HG03095 (cell line): ENCODE measurements around the gene RCAN1.
"Not testable (repeated sequence)": the region's sequence is repeated elsewhere in the genome, so short reads cannot be mapped to it uniquely, and the experiment has no call there.

ENCODE experiments used
- ATAC-seq: cut with Tn5 transposase; IDR thresholded peaks from one replicate; pipeline ENCODE4 v1.9.1; 2021; ENCODE audit warnings: moderate library complexity; ENCODE audit not compliant: unreplicated experiment

RCAN1 gene

DNA sequence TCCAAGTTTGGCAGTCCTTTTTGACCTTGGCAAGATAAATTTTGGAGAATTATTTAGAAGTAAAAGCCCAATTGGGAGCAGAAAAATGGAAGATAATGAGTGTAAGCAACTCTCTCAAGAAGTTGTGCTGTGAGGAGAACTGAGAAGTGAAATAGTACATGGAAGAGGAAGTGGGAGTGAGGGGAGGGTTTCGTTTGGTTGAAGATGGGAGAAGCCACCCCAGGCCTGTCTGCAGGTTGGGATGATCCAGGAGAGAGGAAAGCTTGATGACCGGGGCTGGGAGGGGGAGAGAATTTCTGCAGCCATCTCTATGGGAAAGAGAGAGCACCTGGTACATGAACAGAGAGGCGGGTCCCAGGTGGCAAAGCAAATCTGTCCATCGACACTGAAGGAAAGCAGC lies 8.6 kb upstream of the RCAN1 start:
- ATAC-seq: no peak

DNA sequence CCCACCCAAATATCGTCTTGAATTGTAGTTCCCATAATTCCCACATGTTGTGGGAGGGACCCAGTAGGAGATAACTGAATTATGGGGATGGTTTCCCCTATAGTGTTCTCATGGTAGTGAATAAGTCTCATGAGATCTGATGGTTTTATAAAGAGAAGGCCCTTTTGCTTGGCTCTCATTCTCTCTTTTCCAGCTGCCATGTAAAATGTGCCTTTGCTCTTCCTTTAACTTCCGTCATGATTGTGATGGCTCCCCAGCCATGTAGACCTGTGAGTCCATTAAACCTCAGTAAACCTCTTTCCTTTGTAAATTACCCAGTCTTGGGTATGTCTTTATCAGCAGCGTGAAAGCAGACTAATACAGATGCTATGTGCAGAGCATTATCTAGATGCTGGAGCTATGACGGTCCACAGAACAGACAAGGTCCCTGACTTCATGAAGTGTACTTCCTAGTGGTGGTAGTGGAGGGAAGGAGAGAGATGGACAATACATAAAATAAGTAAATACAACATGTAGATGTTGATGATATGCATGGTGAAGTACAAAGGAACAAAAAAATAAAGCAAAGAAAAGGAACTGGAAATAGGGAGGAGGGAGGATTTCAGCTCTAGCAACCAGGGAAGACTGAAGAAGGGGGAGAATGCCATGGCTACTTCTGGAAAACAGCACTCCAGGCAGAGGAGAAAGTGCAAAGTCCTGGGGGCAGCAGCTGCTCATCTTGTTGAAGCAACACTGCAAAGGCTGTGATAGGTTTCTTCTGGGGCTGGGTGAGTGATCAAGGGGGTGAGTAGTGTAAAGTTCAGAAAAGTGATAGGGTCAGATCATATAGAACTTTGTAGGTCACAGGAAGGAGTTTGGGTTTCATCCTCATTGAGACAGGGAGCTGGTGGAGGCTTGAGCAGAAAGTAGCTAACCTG lies 6.8 kb upstream of the RCAN1 start:
- ATAC-seq: no peak

DNA sequence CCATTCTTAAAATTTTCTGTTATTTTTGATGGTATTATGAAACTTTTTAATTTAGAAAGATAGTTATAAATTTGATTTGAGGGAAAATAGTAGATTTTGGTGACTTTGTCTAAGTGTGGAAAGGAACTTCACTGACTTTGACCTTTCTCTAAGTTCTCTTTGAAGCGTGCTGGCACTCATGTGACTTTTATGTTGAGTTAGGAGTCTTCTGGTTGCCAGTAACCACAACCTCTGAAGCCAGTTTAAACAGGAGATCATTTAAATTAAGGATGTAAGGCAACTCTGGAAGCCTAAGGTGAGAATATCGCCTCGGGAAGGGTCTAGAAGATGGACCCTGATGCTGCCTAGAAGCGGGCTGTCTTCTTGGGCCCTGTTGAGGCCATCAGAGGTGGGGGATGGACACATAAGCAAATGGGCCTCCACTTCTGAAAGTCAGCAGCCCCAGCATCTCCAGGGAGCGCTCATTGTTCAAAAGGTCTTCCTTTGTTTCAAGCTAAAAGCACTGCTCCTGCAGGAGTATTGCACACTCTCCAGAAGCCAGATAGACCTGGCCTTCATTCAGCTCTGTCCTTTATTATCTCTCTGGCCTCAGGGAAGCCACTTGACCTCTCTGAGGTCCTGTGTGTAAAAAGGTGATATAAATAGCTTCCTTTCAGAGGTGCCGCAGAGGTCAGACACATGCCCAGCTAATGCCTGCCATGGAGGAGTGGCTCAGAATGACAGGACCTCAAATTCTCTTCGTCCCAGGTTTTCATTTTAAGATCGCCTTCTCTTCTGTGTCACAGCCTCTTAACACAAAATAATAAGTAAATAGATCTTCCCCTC lies 5.1 kb upstream of the RCAN1 start:
- no peak for ATAC-seq

DNA sequence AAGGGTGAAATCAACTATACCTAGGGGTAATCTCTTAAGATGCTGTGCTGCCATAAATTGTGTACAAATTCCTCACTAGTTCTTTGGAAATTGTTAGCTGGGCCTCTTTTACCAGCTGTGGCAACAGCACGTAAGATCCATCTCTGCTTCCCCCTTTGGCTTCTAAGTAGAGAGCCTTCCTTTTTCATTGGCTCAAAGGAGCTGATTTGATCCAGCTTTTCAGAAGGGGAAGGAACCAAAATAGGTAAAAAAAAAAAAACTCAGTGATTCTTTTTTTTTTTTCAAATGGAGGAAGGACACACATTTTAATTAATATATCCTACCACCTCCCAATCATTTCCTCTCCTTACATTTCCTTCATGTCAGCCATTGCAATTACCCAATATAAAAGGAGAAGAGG lies 4.0 kb upstream of the RCAN1 start:
- no peak for ATAC-seq

DNA sequence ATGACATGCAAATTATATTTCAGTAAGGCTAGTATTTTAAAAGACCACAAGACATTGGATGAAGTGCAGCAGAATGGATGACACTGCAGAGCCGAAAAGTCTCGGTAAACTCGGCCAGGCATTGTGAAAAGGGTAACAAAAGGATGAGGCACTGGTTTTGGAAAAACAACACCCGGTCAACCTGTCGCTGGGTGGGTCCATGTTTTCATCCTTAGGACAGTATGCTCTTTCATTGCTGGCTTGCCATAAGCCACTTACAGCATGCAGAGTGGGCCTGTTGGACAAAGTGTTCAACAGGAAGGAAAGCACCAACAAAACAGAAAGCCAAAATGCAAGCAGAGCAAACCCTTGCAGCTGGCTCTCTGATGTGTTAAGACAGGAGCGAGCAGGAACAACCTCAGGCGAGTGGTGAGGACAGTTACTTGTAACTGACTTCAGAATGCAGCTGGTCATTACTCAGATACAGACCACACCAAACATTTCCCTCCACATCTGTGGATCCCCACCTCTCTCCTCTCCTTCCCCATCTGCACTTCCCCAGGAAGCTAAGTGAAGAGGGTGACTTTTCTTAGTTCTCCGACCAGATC lies 2.9 kb upstream of the RCAN1 start:
- no peak for ATAC-seq

DNA sequence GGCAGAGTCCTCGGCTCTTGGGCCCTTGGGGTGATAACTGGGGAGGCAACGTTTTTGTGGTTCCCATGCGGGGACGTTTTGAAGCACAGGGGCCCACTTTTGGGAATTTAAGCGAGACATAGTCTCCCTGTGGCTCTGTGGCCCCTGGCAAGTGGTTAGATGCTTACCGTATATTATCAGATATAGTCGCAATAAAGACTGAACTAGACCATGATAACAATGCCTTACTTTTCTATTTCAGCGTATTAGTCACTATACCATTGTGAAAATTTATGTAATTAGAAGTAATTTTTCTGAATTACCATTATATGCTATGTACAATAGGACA lies 538 bp upstream of the RCAN1 start:
- ATAC-seq: no peak

DNA sequence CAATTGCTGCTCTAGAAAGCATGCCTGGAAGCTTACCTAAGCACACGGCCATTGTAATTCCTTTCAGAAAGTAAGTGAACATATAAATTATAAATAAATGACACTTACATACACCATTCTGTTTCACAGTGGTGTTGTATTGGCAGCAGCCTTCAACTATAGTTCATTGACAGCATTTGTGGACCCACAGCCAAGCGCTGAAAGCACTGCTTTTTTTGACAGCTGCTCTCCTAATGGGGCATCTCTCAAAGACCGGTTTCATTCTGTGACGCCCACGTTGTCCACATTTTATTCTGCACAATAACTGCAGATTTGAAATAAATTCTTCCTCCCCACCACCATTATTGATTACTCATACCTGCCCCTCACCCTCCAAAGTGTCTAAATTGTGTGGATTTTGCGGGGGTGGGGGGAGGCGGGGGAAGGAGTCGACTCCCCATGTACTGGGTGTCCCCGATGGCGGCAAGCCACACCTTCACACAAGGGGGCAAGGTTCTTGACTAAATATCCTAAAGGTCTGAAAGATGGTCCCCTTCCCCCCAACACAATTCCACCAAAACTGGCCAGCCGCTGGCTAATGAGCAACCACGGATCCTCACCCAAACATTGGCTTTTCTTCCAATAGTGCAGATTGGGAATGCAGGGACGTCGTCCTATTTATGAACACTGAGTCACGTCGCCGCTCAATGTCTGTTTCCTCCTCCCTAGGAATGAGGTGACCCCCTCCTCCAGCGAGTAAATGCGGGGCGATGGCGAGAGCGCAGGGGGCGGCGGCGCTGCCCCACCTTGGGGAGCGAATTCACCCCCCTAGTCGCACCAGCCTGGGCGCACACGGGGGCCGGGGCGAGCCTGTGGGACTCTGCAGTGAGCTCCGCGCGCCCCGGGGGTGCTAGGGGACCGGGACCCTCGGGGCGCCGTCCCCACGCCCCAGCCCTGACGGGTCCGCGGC lies 960 bp downstream of the RCAN1 start:
- ATAC-seq: no peak

DNA sequence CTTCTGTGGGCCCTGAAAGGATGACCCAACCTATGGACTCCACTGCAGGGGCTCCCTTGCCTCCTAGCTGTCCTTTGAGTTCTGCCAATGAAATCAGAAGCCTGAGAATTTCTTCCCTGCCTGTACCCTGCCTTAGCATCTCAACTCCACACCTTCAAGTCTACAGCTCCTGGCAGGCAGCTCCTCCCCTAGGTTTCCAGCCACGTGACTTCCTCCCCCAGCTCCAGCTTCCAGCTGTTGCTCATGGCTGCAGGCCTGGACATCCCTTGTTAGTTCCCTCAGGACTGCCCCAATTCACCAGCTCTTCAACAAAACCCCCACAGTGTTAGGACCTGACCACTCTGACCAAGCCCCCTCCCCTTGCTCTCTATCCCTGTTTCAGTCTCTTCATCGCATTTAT lies 2.4 kb downstream of the RCAN1 start:
- ATAC-seq: no peak

DNA sequence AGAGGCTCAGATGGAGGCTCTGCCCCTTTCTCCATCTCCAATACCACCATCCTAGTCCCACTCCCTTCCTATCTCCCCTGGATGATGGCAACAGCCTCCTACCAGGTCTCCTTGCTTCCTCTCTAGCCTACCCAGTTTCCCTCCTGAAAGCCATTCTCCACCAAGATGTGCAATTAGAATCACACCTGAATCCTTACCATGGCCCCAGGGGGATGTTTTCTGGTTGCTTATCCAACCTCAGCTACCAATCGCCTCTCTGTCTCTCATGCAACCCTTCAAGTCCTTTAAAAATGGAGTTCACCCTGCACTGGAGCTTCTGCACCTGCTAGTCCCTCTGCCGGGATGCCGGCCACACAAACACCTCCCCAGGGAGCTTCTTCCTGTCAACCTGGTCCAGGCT lies 2.9 kb downstream of the RCAN1 start:
- ATAC-seq: no peak

DNA sequence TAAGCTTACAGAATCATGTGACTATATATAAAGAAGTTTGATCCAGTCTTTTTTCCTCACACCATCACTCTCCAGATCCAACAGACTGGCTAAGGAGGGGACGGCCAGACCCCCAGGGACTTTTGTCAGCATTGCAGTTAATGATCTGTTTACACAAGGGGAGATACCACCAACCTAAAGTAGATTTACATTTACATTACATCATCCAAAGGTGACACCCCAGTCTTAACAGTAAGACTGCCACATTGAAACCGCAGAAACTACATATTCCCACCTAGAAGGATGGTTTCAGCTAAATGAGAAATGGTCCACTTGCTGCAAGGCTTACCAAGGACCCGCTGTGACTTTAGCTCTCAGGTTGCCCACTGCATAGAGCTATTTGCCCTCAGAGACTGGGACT lies 3.4 kb downstream of the RCAN1 start:
- no peak for ATAC-seq

DNA sequence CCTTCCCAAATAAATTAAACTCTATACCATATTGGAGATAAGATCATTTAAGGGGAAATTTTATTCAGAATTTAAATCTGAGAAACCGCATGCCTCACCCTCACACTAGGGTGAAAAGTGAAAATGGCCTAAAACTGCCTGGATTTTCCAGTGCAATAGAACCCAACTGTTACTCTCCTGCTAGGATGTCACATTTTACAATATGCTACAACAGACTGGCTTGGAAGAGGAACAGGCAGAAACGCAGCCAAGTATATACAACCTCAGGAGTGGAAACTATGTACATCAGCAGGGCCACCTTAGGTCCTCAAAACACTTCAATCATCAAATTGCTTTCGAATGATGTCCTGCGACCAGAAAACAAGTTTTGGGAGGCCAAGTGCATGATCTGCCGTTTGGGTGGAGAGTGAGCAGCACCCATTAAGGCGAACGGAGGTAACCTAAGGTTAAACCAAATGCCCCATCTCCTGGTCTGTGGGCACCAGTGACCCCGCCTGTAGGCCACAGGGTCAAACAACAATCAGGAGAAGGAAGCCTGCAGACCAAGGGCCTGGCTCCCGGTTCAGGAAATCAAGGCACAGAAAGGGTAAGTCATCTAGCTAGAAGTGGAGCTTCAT lies 4.9 kb downstream of the RCAN1 start:
- ATAC-seq: no peak

DNA sequence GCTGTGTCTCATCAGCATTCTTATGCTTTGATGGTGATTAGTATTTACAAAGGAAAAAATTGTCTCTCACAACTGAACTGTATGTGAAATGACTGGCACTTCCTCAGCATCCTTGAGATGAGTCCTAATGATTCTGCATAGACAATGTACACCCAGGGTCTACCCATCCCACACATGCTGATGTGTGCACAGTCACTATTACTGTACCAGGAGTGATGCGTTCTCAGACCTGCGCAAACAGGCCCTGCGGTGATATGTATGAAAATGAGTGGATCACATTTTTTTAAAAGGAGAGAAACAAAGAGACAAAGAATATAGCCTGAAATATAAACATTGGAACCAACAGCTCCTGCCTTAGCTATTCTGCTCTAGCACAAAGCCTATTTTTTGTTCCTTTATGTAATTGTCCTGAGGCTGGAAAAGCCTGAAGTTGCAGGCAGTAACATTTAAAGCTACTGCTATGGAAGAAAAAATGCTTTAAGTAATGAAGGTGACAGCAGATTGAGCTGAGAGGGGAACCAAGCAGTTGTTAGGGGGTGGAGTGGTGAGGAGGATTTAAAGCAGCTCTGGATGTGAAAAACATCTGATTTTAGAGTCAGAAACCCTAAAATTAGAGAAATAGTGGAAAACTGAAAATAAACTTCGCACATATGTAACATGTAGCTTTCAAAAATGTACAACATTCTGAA lies 5.5 kb downstream of the RCAN1 start:
- ATAC-seq: no peak

DNA sequence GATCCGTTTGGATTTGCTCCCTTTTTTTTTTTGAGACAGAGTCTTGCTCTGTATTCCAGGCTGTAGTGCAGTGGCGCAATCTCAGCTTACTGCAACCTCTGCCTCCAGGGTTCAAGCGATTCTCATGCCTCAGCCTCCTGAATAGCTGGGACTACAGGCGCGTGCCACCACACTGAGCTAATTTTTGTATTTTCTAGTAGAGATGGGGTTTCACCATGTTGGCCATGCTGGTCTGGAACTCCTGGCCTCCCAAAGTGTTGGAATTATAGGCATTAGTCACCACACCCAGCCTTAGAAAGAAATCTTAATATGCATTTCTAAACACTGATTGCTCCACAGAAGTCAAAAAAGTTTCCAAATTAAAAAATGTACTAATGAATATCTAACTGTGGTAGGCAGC lies 7.5 kb downstream of the RCAN1 start:
- not testable (repeated sequence) for ATAC-seq

DNA sequence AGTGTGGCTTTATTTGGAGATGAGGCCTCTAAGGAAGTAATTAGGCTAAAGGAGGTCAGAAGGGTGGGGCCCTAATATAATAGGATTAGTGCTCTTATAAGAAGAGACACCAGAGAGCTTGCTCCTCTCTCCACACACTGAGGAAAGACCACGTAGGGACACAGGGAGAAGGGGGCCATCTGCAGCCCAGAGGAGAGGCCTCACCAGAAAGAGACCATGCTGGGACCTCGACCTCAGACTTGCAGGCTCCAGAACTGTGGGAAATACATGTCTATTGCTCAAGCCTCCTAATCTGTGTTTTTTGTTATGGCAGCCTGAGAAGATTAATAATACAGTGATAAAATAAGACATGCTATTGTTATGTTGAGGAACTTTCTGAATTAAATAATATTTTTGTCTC lies 8.3 kb downstream of the RCAN1 start:
- ATAC-seq: no peak

DNA sequence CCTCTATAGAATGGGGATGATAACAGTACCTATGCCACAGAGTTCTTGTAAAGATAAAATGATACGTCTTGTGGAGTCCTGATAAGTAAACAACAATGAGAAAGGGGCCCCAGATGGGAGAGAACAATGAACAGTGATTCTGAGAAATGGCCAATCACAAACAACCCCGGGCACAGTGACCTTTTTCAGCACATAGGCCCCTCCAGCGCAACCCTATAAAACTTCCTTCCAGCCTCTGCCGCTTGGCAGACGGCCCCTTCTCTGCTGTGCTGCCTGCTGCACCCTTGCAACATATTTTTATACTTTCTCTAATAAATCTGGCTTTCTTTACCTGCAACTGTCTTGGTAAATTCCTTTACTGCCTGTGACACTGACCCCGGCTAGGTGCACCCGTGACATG lies 8.9 kb downstream of the RCAN1 start:
- ATAC-seq: no peak

DNA sequence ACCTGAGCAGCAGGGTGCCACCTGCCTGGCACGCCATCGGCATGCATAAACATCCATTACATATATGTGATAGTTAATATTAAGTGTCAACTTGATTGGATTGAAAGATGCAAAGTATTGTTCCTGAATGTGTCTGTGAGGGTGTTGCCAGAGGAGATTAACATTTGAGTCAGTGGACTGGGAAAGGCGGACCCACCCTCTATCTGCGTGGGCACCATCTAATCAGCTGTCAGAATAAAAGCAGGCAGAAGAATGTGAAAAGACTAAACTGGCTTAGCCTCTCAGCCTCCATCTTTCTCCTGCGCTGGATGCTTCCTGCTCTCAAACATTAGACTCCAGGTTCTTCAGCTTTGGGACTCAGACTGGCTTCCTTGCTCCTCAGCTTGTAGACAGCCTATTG lies 10.0 kb downstream of the RCAN1 start:
- ATAC-seq: not testable (repeated sequence)

DNA sequence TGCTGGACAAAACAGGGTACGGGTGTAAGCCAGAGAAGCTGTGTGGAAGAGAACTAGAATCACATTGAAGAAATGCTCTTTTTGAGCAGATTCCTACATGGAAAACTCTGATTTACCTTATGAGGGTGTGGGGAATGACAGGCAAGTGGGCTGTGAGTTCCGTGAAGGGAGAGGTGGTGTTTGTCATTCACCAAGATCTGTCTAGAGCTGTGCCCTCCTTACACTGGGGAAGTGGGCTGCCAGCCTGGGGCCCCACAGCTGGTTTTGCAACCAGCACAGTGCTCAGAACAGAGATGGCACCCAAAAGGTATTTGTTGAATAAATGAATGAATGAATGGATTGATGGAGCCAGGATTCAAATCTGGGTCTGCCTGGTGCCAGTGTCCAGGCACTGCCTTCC lies 10.4 kb downstream of the RCAN1 start:
- no peak for ATAC-seq

DNA sequence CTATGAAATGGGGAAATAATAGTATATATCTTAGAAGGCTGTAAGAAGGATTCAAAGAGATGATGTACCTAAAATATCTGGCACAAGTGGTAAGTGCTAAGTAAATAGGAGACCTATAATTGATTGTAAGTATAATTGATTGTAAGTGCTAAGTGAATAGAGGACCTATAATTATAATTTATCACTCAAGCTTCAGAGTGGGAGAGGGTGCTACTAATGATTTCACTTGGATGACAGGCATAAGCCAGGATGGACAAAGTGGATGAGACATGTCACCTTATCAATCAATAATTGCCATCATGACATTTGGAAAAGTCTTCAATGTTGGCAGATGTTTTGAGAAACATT lies 11.2 kb downstream of the RCAN1 start:
- no peak for ATAC-seq

DNA sequence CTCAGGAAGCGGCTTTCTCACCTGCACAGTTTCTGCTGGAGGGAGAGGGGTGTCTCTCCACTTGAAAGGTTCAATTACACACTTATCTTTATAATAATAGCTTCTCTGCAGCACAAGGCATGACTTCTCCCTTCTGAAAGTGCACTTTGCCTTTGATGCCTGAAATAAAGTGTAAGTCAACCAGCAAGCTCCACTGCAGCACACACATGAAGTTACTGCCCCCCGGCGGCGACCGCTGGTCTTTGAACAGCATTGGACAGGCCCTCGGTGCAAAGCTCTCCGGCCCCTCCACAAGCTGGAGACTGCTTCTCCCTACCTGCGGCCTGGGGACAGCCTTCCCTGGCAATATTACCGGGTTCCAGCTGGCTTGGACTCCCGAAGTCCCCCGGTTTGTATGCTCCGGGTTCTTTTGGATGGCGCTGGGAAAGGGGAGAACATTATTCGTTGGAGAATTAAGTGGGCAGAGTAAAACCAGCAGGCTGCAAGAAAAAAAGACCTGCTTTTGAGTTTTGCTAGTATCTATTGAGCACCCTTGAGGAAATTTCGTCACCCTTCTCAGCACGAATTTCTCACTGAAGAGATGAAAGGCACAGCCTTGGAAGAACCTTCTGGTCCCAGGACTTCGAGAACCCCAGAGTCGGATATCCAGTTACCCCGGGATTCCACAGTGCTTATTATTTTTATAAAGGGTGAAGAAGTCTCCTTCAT lies 11.8 kb downstream of the RCAN1 start:
- peak; percentile 81 for ATAC-seq
